Activated T-cell treated with anti-CD3 and anti-CD28 coated beads, Interleukin-2, amount 50 U/mL, for 48 hours (primary cell): ENCODE measurements around the gene NEDD4L.

ENCODE experiments used
- DNase-seq, 2 experiments: peaks; one replicate each; pipeline ENCODE4 v3.0.0-alpha.2; 2020

NEDD4L gene

GRCh38 chr18:58324824-58325480 lies 280.9 kb downstream of the NEDD4L start:
- DNase-seq, result no peak

- DNase-seq, result no peak
Measured at GRCh38 chr18:58325494-58325893, 281.5 kb downstream of the NEDD4L start.

GRCh38 chr18:58334061-58334460 lies 290.0 kb downstream of the NEDD4L start:
- DNase-seq, result no peak

DNA sequence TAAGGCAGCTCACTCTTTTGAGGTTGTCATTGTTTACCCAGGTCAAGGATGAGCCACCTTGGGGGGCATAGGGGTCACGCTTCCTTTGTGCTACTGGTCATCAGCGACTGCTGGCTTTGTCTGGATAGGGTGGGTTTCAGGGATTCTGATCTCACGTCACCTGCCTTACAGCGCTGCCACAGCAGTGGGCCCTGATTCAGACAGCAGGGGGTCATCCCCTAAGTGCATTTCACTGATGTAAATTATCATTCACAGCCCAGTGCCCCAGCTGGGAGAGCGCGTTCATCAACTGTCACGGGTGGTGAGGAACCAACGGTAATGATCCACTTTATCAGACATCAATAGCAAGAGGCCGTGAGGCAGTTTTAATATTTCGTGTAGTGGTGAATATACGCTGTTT lies 291.2 kb downstream of the NEDD4L start:
- DNase-seq, result no peak

GRCh38 chr18:58335821-58336220 lies 291.8 kb downstream of the NEDD4L start:
- no peak for DNase-seq

DNA sequence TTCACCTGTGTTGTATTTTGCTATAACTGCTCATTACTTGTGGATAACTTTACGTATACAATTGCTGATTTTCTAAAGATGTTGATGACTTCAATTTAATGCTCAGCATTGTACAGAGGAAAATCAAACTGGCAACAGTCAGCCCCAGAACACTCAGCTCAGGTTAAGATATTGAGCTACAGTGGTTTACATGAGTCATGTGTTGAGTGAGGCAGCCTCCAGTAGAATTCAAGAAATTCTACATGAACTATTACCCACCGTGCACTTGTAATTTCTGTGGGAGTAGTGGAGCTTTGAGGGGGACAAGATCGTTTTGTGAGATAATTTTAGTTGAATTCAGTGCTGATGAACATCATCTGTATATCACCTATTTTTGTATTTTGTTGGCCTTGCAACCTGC lies 292.6 kb downstream of the NEDD4L start:
- no peak for DNase-seq

- DNase-seq, result no peak
Measured at GRCh38 chr18:58337285-58337684, 293.3 kb downstream of the NEDD4L start.

DNA sequence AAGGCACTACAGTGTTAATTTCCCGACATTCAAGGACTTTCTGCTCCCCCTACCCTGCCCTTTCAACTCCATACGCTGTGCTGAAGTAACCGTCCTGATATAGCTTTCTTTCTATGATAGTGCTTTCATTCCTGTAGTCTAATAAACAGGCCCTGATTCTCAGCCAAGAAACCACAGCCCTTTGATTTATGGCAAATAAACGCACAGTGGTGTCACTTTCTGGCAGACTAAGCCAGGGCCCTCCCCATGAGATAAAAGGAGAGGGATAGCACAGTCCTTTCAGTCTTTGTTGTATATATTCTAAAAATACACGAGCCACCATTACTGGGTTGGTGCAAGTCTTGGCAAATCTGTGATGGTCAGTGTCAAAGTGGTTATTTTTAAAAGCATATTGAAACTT lies 293.7 kb downstream of the NEDD4L start:
- no peak for DNase-seq

DNA sequence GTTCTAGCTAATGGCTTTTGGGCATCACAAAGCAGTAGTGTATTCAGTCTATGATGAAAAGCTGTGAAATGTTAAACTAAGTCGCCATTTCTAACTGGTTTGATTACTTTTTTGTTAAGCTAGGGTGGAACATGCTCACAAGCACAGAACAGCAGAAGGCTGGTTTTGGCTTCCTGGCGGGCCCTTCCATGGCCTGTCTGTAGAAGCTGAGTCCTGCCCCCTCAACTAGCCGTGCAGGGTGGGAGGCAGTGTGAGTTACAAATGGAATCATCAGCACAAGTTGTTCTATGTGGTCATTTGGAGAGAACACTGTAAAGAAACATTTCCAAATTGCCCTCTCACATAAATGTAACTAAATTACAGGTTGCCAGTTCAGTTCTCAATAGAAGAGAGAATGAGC lies 294.1 kb downstream of the NEDD4L start:
- no peak for DNase-seq

DNA sequence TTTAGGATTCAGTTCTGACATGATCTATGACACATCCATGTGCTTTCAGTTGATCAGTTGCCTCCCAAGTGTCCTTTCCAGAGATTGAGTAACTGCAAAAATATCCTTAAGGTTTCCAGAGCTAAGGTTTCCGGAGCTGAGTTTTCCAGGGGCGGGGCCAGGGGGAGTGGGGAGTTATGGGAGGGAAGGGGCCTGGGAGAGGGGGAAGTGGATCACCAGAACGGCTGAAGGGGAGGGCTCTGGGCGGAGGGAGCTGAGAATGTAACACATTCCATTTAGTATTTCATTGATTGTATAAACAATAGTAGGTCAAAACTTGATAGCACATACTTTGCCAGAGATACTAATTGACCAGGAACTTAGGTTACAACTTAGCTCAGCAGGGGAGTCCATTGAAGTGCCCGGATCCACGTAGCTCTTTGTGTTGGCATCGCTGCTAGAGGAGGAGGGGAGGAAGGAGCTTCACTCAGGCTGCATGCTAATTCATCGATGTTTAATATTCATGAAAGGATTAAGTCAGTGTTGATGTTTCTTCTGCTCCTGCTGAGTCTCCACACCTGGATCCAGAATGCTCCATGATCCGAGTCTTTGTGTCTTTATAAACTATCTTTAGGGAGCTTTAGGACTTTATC lies 295.1 kb downstream of the NEDD4L start:
- no peak for DNase-seq

DNA sequence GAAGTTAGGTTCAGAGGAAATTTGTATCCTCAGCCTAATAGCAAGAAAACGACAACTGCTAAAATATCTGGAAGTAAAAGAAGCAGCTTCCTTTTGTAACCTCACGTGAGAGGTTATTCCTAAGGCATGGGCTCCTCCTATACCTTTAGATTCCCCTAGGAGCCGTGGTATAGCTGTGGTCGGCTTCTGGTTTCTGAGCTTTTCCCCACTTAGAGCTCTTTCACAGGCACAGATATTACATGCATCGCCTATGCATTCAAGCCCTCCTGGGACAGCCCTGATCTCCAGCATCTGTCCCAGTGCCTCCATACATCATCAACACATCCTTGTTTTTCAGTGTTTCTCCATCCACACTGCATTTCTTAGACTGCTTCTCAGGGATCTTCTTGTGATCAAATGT lies 295.9 kb downstream of the NEDD4L start:
- DNase-seq, result no peak

DNA sequence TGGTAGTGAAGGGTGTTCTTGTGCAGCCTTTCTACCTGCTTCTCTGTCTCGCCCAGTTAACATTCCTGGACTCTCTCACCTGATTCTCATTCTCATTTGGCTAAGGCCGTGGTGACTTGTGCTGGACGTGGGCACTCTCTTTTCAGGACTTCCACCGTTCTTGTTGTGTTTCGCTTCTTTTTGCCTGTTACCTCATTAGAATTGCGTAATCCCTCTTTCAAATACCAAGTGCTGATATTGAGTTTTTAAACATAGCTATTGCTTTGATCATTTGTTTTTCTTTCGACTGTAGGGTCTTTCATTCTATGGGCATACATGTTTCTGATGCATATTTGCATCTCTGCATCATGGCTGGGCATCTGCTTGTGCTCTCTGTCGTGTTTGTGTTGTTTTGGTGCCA lies 297.9 kb downstream of the NEDD4L start:
- DNase-seq, result no peak

GRCh38 chr18:58344080-58344670 lies 300.1 kb downstream of the NEDD4L start:
- no peak for DNase-seq

DNA sequence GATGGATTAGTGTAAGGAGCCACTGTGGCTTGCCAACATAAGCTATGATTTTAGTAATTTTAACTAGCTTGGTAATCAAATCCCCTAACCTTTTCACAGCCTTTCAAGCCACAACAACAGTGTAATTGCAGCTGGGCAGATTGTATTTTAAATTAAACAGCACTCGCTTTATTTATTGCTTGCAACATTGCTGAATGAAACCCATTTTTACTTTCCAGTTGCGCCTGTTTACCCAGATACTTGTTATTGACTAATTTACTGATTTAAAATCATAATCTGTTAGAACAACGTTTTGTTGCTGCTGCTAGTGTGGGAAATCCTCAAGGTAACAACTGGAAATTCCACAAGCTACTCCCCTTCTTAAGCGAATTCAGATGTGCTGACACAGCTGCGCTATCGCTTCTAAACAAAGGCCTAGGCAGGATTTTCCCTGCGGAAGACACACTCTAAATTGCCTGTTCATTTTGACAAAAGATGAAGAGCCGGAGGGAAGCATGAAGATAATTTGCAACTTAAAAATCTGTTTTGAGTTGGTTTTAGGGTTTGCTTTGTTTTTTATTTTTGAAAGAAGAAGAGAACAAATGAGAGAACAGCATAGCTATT lies 300.9 kb downstream of the NEDD4L start:
- DNase-seq, result no peak

DNA sequence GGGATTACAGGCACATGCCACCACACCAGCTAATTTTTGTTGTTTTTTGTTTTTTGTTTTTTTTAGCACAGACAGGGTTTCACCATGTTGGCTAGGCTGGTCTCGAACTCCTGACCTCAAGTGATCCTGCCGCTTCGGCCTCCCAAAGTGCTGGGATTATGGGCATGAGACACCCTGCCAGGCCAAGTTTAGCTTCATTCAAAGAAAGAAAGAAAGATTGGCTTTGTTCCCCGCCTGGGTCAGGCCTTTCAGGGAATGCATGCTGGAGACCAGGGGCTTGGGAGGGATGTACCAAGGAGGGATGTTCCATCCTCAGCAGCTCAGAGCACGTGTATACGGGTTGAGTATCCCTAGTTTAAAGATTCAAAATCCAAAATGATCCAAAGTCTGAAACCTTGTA lies 301.8 kb downstream of the NEDD4L start:
- DNase-seq, result no peak

- no peak for DNase-seq
Measured at GRCh38 chr18:58347135-58347534, 303.1 kb downstream of the NEDD4L start.

GRCh38 chr18:58348517-58348916 lies 304.5 kb downstream of the NEDD4L start:
- no peak for DNase-seq

DNA sequence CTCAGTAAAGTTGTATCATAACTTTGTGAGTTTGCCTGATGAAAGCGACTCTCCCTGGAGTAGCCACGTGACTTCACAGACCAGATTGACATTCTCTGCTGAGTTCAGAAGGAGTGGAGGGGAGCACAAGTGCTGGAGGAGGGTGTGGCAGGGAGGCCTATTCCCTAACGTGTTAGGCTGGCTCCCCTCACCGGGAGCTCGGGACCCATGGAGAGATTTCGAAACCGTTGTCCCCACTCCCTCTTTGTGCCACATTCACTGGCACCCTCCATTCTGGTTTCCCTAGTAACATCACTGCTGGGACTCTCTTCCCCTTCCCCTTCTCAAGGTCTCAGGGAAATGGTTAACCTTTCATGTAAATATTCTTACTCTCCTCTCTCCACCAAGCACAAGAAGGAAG lies 304.9 kb downstream of the NEDD4L start:
- no peak for DNase-seq

DNA sequence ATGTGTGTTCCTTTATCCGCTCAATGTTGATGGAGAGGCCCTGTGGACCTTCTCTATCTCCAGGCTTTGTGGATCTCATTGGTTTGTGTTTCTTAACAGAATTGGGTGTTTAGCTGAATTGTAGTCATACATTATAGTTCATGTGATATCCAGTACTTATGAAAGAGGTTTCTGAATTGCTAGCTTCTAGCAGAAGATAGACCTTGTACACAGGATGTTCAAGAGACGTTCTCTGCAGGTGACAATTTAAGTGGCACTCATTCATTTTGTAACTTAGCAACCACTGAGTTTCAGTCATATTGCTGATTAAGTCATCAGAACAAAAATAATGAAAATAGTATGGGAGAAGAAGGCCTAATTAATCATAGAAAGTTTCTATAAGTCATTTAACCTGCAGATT lies 305.6 kb downstream of the NEDD4L start:
- no peak for DNase-seq

GRCh38 chr18:58350526-58350925 lies 306.5 kb downstream of the NEDD4L start:
- no peak for DNase-seq

GRCh38 chr18:58351776-58352175 lies 307.8 kb downstream of the NEDD4L start:
- no peak for DNase-seq

GRCh38 chr18:58353581-58353980 lies 309.6 kb downstream of the NEDD4L start:
- no peak for DNase-seq

- DNase-seq, result no peak
Measured at GRCh38 chr18:58354051-58354450, 310.0 kb downstream of the NEDD4L start.

GRCh38 chr18:58354791-58355190 lies 310.8 kb downstream of the NEDD4L start:
- no peak for DNase-seq
